Gastrocnemius medialis (tissue), 4 donors: Measurements from ENCODE around the gene RPA1. TPM values are rescaled to one million over a fixed set of nuclear protein-coding genes. Genes with fewer than 3 reads are reported as not detected.

ENCODE experiments used
- ATAC-seq, 2 donors: fragments of 150-250 bp; one replicate each; pipeline ENCODE4 v1.9.1; 2016
- DNase-seq, 2 donors: peaks; one replicate each; pipeline ENCODE4 v3.0.0-alpha.2; 2019
- H3K27ac ChIP-seq, 4 donors: fragments of 200-600 bp; sonication (generic); 1 replicate in 1 of 4; 2 replicates in 3 of 4; pipeline ENCODE4 v1.5.1; 2016 to 2018; ENCODE audit warnings: mild to moderate bottlenecking in 2 of 4, moderate library complexity in 1 of 4
- H3K27me3 ChIP-seq, 3 donors: fragments of 200-600 bp; sonication (generic) in 2 of 3; 1 replicate in 1 of 3; 2 replicates in 2 of 3; pipeline versions ENCODE4 v1.5.1 to v1.6.0; 2016 to 2019; ENCODE audit warnings: mild to moderate bottlenecking in 1 of 3, moderate library complexity in 1 of 3
- H3K36me3 ChIP-seq, 2 donors: fragments of 200-600 bp; sonication (generic) in 1 of 2; one replicate each; pipeline ENCODE4 v1.5.1; 2017 to 2018
- H3K4me1 ChIP-seq, 2 donors: fragments of 200-600 bp; sonication (generic) in 1 of 2; one replicate each; pipeline ENCODE4 v1.5.1; 2016 to 2017; ENCODE audit warnings: mild to moderate bottlenecking in 2 of 2
- H3K4me3 ChIP-seq, 4 donors: fragments of 200-600 bp; sonication (generic) in 3 of 4; 1 replicate in 1 of 4; 2 replicates in 3 of 4; pipeline ENCODE4 v1.5.1; 2016 to 2019; ENCODE audit warnings: mild to moderate bottlenecking in 2 of 4
- H3K9me3 ChIP-seq, 3 donors: fragments of 200-600 bp; sonication (generic) in 2 of 3; 1 replicate in 1 of 3; 2 replicates in 2 of 3; pipeline ENCODE4 v1.5.1; 2016 to 2019
- CTCF ChIP-seq, 5 experiments: fragments of 450-650 bp in 3 of 5; fragments of 200-600 bp in 2 of 5; sonication (generic) in 2 of 5; IDR thresholded peaks in 4 of 5; conservative IDR thresholded peaks in 1 of 5; 1 replicate in 4 of 5; 2 replicates in 1 of 5; pipeline ENCODE4 v1.5.1; 2016 to 2019; ENCODE audit warnings: antibody characterized with exemption in 5 of 5, mild to moderate bottlenecking in 3 of 5, moderate library complexity in 3 of 5
- POLR2A ChIP-seq, 2 donors: fragments of 450-650 bp; IDR thresholded peaks; one replicate each; pipeline ENCODE4 v1.6.1; 2017; ENCODE audit warnings: antibody characterized with exemption in 2 of 2, mild to moderate bottlenecking in 2 of 2, moderate library complexity in 2 of 2
- in situ Hi-C, 4 donors: fragments of 200-750 bp; cut with MboI; loops; one replicate each; pipeline versions ENCODE4 v1.15.0 to v1.8.0; 2017; ENCODE audit warnings: low sequenced_read_pairs in 4 of 4
- intact Hi-C: fragments of 100-400 bp; cut with DNase I; formaldehyde crosslinking; loops from one replicate; pipeline ENCODE4 v1.15.1; 2023; ENCODE audit warnings: low total_unique reads
- total RNA-seq, 4 donors: library from RNA; depleted of rRNA; stranded (reverse); fragments of >200 nt; gene quantifications; one replicate each; pipeline versions ENCODE4 v1.1.0 to v1.2.3, GENCODE V29; 2016

The RPA1 gene
- total RNA-seq, 4 donors from 2014 or later = 26.5 to 46.8 (median 34.9) TPM

DNA sequence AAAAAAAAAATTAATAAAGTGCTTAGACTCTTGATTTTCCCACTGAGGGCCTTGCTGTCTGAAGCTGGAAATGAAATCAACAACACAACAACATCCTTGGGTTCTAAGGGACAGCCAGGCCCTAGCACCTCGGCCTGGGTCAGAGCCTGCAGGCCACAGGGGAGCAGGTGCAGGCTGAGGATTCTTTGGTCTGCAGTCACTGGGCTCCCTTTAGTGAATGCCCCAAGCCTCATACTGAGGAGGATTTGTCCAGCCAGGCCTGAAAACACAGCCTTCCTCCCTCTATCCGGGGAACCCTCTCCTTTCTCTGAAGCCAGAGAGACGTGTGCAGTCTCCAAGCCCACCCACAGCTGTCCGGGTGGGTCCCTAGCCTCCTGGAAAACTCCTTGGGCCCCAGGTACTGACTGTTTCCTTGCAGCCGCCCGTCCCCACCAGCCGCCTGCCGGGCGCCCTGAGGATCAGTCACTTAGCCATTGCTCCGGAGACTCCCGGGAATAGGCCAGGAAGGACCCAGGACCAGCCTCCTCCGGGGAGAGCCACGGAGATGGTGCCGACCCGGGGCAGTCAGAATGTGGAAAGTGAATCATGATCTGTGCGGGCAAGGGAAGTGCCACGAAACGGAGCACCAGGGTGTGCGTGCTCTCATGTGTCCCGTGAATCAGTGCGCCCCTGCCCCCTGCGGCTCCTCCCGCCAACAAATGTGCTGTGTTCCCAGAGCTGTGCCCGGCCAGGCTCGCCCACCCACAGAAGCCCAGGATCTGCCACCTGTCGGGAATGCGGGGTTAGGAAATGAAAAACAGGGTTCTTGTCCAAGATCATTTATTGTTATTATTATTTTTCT, 104.3 kb downstream of the RPA1 start:
- no peak for DNase-seq
- in situ Hi-C loops (no loop called here), intact Hi-C loops (no loop called here)
- Histone ChIP-seq H3K27ac (no peak overlapping the region), H3K27me3 (no peaks in the 10 kb centered on the region), H3K36me3 (no peaks in the 10 kb centered on the region), H3K4me1 (peaks cover 9 to 12% of the 10 kb centered on the region in 2 donors), H3K9me3 (no peaks in the 10 kb centered on the region), H3K4me3 (no peak overlapping the region)
- no peak for ATAC-seq
- TF ChIP-seq CTCF (IDR thresholded peaks at IDR 0.05 in 4 of 5, conservative IDR thresholded peaks at IDR 0.05 in 1 of 5) (no peak), POLR2A (IDR thresholded peaks at IDR 0.05) (no peak)

- H3K27ac ChIP-seq = no peak overlapping the region
- intact Hi-C loops = no loop called here
- H3K36me3 ChIP-seq = no peaks in the 10 kb centered on the region
- TF ChIP-seq CTCF (IDR thresholded peaks at IDR 0.05 in 4 of 5, conservative IDR thresholded peaks at IDR 0.05 in 1 of 5) (no peak), POLR2A (IDR thresholded peaks at IDR 0.05) (no peak)
- H3K9me3 ChIP-seq = no peaks in the 10 kb centered on the region
- no peaks in the 10 kb centered on the region for H3K27me3 ChIP-seq
- peaks cover 16 to 18% of the 10 kb centered on the region in 2 donors for H3K4me1 ChIP-seq
- DNase-seq (no peak), ATAC-seq (no peak)
- in situ Hi-C loops = no loop called here
- no peak overlapping the region for H3K4me3 ChIP-seq
Measured at GRCh38 chr17:1934901-1935300, 105.1 kb downstream of the RPA1 start.

GRCh38 chr17:1936766-1937165, 107.0 kb downstream of the RPA1 start:
- in situ Hi-C loops = no loop called here
- no peak for DNase-seq
- Histone ChIP-seq H3K4me3 (no peak overlapping the region), H3K36me3 (no peaks in the 10 kb centered on the region), H3K4me1 (peaks cover 28 to 31% of the 10 kb centered on the region in 2 donors), H3K27ac (no peak overlapping the region), H3K27me3 (no peaks in the 10 kb centered on the region), H3K9me3 (no peaks in the 10 kb centered on the region)
- intact Hi-C loops = no loop called here
- ATAC-seq = no peak
- no peak for TF ChIP-seq CTCF (IDR thresholded peaks at IDR 0.05 in 4 of 5, conservative IDR thresholded peaks at IDR 0.05 in 1 of 5)
- no peak for TF ChIP-seq POLR2A (IDR thresholded peaks at IDR 0.05)

- Histone ChIP-seq H3K9me3 (no peaks in the 10 kb centered on the region), H3K4me1 (peaks cover 23 to 25% of the 10 kb centered on the region in 2 donors), H3K27me3 (no peaks in the 10 kb centered on the region), H3K36me3 (no peaks in the 10 kb centered on the region), H3K4me3 (no peak overlapping the region), H3K27ac (no peak overlapping the region)
- TF ChIP-seq POLR2A (IDR thresholded peaks at IDR 0.05) = no peak
- TF ChIP-seq CTCF (IDR thresholded peaks at IDR 0.05 in 4 of 5, conservative IDR thresholded peaks at IDR 0.05 in 1 of 5) = no peak
- DNase-seq (no peak), ATAC-seq (no peak)
- intact Hi-C loops (no loop called here), in situ Hi-C loops (no loop called here)
Measured at GRCh38 chr17:1937461-1937860, 107.7 kb downstream of the RPA1 start.
